NCI-H345 treated with DMSO at 0.1 percent for 48 hours (cell line): ENCODE measurements around the gene ALDH7A1.

Source experiments
- DNase-seq: peaks from one replicate; lab custom pipeline; 2025; ENCODE audit not compliant: unreplicated experiment; lab: John Stamatoyannopoulos, UW

The ALDH7A1 gene

GRCh38 chr5:126511961-126512360 lies 83.1 kb downstream of the ALDH7A1 start:
- no peak for DNase-seq

DNA sequence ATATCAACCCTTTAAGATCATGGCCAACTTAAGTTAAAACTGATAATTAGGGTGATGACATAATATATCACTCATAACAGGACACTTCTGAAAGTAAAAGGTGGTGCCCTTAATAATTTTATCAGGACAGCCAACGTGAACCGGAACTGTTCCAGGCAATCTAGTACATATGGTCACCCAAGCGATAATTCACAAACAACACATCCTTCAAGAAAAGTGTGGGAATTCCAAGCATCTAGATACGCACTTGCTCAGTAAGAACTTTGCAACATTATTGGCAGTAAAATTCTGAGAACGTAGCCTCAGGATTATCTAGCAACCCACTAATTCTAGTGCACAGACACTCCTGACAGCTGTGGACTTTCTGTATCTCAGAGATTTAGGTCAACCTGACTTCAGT lies 85.7 kb downstream of the ALDH7A1 start:
- no peak for DNase-seq

GRCh38 chr5:126508962-126509279 lies 86.1 kb downstream of the ALDH7A1 start:
- DNase-seq = no peak

DNA sequence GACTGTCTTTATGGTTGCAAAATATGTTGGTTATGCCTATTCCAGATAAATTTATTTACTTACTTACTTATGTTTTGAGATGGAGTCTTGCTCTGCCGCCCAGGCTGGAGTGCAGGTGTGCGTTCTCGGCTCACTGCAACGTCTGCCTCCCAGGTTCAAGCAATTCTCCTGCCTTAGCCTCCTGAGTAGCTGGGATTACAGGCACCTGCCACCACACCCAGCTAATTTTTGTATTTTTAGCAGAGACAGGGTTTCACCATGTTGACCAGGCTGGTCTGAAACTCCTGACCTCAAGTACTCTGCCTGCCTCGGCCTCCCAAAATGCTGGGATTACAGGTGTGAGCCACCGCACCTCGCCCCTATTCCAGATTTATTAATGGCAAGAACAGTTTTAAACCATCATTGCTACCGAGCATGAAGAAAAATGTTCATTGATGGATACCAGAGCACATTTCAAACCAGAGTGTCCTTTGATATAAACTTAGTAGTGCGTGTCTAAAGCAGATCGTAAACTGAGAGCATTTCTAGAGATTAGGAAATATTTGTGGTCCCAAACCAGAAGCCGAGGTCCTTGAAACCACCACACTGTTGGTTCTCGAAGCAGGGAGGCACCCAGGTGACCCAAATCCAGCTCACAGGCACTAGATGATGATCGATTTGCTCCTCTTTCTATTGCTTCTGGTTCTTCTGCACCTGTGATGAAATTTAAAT lies 86.6 kb downstream of the ALDH7A1 start:
- DNase-seq = no peak

- DNase-seq = no peak
Measured at GRCh38 chr5:126506079-126506478, 88.9 kb downstream of the ALDH7A1 start.

DNA sequence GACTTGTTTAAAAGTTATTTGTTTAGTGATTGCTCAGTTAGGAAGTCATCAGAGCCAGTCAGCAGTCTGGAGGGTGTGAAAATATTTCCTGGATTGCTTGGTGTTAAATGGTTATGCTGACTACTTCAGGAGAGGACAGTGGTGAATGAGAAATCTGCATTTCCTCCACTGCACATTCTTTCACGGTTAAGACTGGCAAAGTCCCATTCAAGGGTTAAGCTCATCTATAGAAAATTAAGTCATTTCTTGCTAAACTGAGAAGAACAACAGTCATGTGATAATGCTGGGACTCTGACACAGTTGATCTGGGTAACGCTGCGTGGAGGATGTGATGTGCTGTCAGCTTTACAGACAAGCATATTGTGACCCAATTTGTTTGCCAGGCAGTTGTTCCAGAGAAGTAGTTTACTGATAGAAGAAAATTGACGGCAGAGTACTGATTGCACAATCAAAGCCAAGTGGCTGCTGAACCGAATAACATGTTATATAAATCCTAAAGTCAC lies 91.4 kb downstream of the ALDH7A1 start:
- no peak for DNase-seq

DNA sequence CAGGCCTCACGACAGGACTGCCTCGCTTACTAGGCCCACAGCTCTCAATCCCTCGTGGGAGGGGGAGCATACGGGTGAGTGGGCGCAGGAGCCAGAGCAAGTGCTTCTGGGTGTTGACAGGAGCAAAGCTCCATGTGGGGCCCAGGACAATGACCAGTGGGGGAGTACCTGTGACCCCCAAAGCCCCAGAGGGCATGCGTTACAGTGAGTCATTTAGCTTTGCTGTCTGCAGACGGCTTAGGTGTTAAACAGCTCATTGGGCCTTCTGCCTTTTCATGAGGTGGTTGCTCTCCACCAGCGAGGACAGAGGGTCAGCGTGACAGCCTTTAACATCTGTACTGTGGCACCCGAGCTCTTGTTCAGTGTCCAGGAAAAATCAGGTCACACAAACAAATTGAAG lies 93.6 kb downstream of the ALDH7A1 start:
- no peak for DNase-seq

DNA sequence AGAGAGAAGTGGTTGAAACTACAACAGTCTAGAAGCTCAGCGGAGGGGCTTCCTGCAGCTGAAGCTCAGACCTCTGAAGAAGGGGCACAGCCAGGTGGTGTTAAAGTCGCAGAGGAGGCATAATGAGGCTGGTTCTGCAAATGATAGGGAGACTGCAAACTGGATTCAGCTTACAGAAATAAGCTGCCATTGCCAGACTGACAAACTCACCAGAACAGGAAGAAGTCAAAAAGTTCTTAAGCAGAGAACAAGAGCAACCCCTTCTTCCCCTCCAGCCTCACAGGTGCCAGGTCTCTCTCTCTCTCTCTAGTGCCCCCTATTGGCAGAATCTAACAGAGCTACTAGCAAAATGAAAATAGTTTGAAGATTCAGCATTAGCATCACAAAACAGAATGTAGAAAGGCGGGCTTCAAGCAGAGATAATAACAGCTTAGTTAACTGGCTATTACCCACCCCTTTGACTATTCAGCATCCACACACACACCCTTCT lies 95.1 kb downstream of the ALDH7A1 start:
- no peak for DNase-seq

- no peak for DNase-seq
Measured at GRCh38 chr5:126499278-126499677, 95.7 kb downstream of the ALDH7A1 start.

DNA sequence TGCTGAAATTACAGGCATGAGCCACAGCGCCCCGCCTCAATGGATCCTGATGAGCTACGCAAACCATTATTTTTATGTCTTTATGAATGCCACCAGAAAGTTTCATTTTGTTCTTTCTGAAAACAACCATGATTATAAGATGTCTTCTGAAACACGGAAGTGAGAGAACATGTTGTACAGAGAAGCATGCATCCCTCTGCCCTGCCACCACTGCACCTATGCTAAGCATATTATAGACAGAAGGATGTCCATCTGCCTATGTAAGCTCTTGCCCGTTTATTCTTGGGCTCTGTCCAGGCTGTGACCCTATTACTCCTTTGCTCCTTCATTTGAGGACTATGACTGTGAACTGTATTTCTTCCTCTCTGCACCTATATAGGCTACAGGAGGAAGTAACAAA lies 97.5 kb downstream of the ALDH7A1 start:
- DNase-seq = no peak

DNA sequence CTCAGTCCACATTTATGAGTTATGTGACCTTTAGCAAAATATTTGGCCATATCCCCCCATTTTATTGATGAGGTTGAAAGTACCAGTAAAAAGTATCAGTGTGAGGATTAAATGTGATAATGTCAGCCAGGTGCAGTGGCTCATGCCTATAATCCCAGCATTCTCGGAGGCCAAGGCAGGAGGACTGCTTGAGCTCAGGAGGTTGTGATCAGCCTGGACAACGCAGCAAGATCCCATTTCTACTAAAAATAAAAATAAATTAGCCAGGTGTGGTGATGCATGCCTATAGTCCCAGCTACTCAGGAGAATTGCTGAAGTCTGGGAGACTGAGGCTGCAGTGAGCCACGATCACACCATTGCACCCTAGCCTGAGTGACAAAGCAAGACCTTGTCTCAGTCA lies 100.6 kb downstream of the ALDH7A1 start:
- DNase-seq = no peak

DNA sequence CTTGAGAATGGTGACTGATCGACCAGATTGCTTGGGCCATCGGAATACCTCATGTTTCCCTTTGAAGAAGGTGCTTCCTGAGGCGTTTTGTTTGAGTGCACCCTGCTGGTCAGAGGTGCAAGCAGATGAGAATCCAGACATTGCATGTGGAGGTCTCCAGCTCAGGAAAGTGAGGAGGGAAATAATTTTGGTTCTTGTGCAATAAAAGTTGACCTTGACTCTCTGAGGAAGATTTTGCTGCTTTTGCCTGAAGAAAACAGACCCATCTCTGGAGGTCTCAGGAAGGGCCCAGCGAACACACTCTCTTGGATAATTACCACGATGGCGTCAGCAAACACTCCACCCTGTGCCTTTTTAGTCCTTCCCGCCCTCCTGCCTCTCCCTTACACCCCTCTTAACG lies 102.1 kb downstream of the ALDH7A1 start:
- DNase-seq = no peak

DNA sequence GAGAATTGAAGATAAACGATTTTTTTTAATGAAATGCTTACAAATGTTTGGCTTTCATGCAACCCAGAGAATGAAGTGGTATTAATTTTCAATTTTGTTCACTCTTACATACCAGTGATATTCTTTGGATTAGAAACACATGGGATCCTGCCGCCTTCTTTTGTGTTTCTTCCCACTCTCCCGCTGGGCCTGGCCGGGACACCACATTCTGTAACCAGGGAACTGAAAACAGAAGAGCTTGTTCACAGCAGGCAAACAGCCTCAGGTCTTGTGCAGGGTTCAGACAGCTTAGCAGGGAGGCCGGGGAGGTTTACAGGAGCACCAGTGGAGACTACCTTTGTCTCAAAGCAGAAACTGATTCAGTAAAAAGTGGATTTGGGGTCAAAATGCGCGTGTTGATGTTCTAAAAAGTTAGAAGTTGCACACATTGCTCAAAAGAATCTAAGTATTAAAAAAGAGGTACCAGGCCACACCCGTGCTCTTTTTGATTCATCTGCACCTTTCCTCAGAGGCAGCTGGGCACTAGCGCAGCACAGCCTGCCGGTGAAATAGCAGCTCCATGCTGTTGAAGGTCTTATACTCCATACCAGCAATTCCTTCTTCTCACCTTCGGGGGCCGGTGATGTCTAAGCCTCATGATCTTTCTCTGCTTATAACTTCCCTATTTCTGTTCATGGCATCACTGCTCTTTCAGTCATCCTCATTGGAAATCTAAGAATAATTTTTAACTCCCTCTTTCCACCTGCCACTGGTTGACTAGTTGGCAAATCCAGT lies 104.7 kb downstream of the ALDH7A1 start:
- no peak for DNase-seq

- DNase-seq = no peak
Measured at GRCh38 chr5:126488443-126489065, 106.5 kb downstream of the ALDH7A1 start.

DNA sequence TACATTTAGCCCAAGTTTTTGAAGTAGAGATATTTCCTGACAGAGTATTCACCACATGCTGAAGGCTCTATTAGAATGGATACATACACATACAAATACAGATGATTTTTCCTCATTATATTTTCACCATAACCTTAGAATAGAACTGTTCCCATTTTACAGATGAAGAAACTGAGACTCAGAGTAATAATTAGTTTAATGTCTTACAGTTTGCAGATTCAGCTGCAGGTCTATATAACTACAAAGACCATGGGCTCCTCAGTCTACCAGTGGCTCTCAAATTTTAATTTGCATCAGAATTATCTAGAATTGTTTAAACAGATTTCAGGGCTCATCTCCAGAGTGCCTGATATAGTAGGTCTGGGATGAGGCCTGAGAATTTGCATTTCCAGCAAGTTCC lies 107.4 kb downstream of the ALDH7A1 start:
- no peak for DNase-seq

GRCh38 chr5:126486332-126486731 lies 108.7 kb downstream of the ALDH7A1 start:
- DNase-seq = no peak

- DNase-seq = no peak
Measured at GRCh38 chr5:126484253-126484652, 110.8 kb downstream of the ALDH7A1 start.

DNA sequence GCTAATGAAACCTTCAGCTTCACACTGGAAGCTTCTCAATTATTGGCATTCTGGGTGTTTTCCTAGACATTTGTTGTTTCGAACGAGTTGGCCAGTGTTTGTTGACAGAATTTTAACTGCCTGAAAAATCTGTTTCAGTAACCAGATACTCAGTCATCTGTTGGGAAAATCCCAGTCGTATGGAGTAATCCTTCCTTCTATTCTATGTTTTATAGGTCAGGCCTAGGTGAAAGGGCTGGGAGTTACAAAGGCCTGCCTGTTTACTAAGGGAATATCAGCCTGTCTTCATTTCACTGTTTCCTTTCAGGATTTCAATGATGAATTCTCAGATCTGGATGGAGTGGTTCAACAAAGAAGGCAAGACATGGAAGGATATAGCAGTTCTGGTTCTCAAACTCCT lies 111.9 kb downstream of the ALDH7A1 start:
- DNase-seq = no peak

DNA sequence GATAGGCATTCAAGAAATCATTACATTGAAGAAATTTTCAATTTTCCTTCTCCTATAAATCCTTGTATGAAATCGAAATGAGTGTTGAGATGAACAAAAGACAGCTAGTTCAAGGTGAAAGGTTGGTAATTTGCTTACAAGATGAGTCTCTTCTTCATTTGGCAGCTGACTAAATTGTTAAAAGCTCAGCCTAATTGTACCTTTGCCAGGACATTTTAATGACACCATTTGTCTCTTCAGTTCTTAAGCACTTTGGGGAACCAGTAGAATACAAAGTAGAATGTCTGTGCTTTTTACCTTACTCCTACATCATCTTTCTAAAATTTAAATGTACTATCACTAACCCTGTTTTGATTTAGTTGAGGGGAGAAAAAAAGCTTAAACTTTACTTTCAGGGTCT lies 112.4 kb downstream of the ALDH7A1 start:
- no peak for DNase-seq

DNA sequence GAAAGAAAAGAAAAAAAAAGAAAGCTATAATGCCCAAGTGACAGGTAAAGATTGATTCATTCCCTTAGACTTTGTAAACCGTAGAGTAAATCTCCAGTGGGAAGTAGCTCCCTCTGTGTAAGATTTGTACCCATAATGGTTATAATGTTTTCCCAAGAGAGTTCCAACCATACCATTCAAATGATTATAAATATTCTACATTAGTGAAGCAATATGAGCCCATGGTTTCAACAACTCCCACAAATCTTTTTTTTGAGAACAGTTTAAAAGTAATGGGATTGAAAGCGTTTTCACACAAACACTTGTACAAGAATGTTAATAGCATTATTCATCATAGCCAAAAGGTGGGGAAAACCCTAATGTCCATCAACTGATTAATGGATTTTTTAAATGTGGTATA lies 113.8 kb downstream of the ALDH7A1 start:
- DNase-seq = no peak
